GM12874 (cell line): ENCODE measurements around the gene CCSER2.

ENCODE experiments used
- CTCF ChIP-seq: IDR thresholded peaks from 2 replicates; pipeline ENCODE4 v1.5.1; 2011; ENCODE audit warnings: low read depth, mild to moderate bottlenecking, control low read depth, low read length, moderate library complexity; ENCODE audit not compliant: insufficient read depth

CCSER2 gene

GRCh38 chr10:84328418-84329195 lies at the start of gene CCSER2:
Gene CCSER2 (plus strand): TSS chr10:84328589. CDS start chr10:84371053, 42,464 bp downstream.
- TF ChIP-seq CTCF: peak; percentile 18; the same call in 1 of the 2 replicates

- no peak for TF ChIP-seq CTCF
These were observed 41.7 kb upstream of the CCSER2 start for GRCh38 chr10:84286695-84287094.

- TF ChIP-seq CTCF: no peak
These were observed 40.2 kb upstream of the CCSER2 start for GRCh38 chr10:84288151-84288550.

- TF ChIP-seq CTCF: no peak
These were observed 38.7 kb upstream of the CCSER2 start for GRCh38 chr10:84289521-84290200.

GRCh38 chr10:84290235-84290634 lies 38.2 kb upstream of the CCSER2 start:
- TF ChIP-seq CTCF: no peak

- no peak for TF ChIP-seq CTCF
These were observed 37.0 kb upstream of the CCSER2 start for GRCh38 chr10:84291384-84291783.

- TF ChIP-seq CTCF: no peak
These were observed 35.9 kb upstream of the CCSER2 start for GRCh38 chr10:84292502-84292901.
